Liver (tissue), 3 donors: Measurements from ENCODE around the gene SMIM29.

ENCODE experiments used
- EGR1 ChIP-seq, 2 donors: IDR thresholded peaks; 2 replicates each; pipeline ENCODE4 v1.6.1; 2016 to 2018; ENCODE audit warnings: antibody characterized with exemption in 2 of 2, low read depth in 2 of 2
- FOXA1 ChIP-seq: IDR thresholded peaks from 2 replicates; pipeline ENCODE4 v1.6.1; 2016; ENCODE audit warnings: antibody characterized with exemption
- GABPA ChIP-seq, 2 donors: IDR thresholded peaks in 1 of 2; conservative IDR thresholded peaks in 1 of 2; 2 replicates each; pipeline ENCODE4 v1.6.1; 2016; ENCODE audit warnings: antibody characterized with exemption in 2 of 2, mild to moderate bottlenecking in 1 of 2, moderate library complexity in 1 of 2
- JUND ChIP-seq, 2 donors: IDR thresholded peaks; 2 replicates each; pipeline ENCODE4 v1.6.1; 2016; ENCODE audit warnings: antibody characterized with exemption in 2 of 2
- RAD21 ChIP-seq, 2 donors: IDR thresholded peaks; 2 replicates each; pipeline ENCODE4 v1.6.1; 2016; ENCODE audit warnings: antibody characterized with exemption in 2 of 2, mild to moderate bottlenecking in 2 of 2
- RXRA ChIP-seq, 2 donors: IDR thresholded peaks; 2 replicates each; pipeline ENCODE4 v1.6.1; 2017 to 2018; ENCODE audit warnings: antibody characterized with exemption in 2 of 2, mild to moderate bottlenecking in 1 of 2
- SP1 ChIP-seq: IDR thresholded peaks from 2 replicates; pipeline ENCODE4 v1.6.1; 2018; ENCODE audit warnings: antibody characterized with exemption, mild to moderate bottlenecking
- TAF1 ChIP-seq: conservative IDR thresholded peaks from 2 replicates; pipeline ENCODE4 v1.6.1; 2016; ENCODE audit warnings: antibody characterized with exemption, mild to moderate bottlenecking
- TF ChIP-seq, protein P1 (sequence below): fragments of 150-350 bp; IDR thresholded peaks from 2 replicates; pipeline ENCODE4 v1.5.1; 2017; ENCODE audit warnings: improper control_type of control experiment, low read depth, low read length; ENCODE audit not compliant: missing input control
- TF ChIP-seq, protein P2 (sequence below): IDR thresholded peaks from 2 replicates; pipeline ENCODE4 v1.6.1; 2016; ENCODE audit warnings: antibody characterized with exemption, mild to moderate bottlenecking
- TF ChIP-seq, protein P3 (sequence below): IDR thresholded peaks from 2 replicates; pipeline ENCODE4 v1.6.1; 2016; ENCODE audit warnings: antibody characterized with exemption
- TF ChIP-seq, protein P4 (sequence below): IDR thresholded peaks from 2 replicates; pipeline ENCODE4 v1.6.1; 2016; ENCODE audit warnings: antibody characterized with exemption
- TF ChIP-seq, protein P5 (sequence below): IDR thresholded peaks from 2 replicates; pipeline ENCODE4 v1.6.1; 2016; ENCODE audit warnings: antibody characterized with exemption
- donor health status: healthy.
- donor health status: healthy.

DNA sequence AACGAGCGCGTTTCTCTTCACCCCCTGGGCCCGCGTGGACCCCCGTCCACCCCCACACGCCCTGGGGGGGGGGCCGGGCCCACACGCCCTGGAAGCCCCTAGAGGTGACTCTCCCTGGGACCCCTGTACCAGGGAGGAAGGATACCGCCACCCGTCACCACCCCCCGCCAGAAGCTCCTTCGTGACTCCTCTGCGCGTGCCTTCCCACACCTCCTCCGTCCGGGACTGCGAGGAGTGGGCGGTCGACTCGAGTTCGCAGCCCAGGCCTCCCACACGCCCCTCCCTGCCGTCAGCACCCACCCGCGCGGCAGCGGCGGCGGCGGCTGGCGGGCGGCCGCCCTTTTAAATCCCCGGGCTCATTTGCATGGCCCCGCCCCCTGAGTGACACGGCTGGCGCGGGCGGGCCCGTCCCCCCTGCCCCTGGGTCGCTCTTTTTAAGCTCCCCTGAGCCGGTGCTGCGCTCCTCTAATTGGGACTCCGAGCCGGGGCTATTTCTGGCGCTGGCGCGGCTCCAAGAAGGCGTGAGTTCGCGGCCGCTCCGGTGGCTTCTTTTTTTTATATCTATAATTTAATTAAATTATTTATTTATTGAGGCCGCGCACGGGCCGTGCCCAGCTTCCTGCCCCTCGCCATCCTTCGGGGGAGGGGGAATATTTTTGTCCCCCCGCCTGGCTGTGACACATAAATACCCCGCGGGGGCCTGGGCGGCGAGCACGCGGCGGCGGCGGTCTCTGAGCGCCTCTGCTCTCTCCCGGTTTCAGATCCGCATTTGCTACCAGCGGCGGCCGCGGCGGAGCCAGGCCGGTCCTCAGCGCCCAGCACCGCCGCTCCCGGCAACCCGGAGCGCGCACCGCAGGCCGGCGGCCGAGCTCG is 12.1 kb downstream of the SMIM29 start, which contains the start of gene HMGA1:
- TF ChIP-seq, protein P1, sequence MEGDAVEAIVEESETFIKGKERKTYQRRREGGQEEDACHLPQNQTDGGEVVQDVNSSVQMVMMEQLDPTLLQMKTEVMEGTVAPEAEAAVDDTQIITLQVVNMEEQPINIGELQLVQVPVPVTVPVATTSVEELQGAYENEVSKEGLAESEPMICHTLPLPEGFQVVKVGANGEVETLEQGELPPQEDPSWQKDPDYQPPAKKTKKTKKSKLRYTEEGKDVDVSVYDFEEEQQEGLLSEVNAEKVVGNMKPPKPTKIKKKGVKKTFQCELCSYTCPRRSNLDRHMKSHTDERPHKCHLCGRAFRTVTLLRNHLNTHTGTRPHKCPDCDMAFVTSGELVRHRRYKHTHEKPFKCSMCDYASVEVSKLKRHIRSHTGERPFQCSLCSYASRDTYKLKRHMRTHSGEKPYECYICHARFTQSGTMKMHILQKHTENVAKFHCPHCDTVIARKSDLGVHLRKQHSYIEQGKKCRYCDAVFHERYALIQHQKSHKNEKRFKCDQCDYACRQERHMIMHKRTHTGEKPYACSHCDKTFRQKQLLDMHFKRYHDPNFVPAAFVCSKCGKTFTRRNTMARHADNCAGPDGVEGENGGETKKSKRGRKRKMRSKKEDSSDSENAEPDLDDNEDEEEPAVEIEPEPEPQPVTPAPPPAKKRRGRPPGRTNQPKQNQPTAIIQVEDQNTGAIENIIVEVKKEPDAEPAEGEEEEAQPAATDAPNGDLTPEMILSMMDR = no peak
- TF ChIP-seq, protein P2, sequence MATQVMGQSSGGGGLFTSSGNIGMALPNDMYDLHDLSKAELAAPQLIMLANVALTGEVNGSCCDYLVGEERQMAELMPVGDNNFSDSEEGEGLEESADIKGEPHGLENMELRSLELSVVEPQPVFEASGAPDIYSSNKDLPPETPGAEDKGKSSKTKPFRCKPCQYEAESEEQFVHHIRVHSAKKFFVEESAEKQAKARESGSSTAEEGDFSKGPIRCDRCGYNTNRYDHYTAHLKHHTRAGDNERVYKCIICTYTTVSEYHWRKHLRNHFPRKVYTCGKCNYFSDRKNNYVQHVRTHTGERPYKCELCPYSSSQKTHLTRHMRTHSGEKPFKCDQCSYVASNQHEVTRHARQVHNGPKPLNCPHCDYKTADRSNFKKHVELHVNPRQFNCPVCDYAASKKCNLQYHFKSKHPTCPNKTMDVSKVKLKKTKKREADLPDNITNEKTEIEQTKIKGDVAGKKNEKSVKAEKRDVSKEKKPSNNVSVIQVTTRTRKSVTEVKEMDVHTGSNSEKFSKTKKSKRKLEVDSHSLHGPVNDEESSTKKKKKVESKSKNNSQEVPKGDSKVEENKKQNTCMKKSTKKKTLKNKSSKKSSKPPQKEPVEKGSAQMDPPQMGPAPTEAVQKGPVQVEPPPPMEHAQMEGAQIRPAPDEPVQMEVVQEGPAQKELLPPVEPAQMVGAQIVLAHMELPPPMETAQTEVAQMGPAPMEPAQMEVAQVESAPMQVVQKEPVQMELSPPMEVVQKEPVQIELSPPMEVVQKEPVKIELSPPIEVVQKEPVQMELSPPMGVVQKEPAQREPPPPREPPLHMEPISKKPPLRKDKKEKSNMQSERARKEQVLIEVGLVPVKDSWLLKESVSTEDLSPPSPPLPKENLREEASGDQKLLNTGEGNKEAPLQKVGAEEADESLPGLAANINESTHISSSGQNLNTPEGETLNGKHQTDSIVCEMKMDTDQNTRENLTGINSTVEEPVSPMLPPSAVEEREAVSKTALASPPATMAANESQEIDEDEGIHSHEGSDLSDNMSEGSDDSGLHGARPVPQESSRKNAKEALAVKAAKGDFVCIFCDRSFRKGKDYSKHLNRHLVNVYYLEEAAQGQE = peak; percentile 18
- no peak for TF ChIP-seq RAD21 (IDR thresholded peaks at IDR 0.05)
- no peak for TF ChIP-seq EGR1 (IDR thresholded peaks at IDR 0.05; ENCODE audit: low read depth in 2 of 2)
- TF ChIP-seq, protein P3, sequence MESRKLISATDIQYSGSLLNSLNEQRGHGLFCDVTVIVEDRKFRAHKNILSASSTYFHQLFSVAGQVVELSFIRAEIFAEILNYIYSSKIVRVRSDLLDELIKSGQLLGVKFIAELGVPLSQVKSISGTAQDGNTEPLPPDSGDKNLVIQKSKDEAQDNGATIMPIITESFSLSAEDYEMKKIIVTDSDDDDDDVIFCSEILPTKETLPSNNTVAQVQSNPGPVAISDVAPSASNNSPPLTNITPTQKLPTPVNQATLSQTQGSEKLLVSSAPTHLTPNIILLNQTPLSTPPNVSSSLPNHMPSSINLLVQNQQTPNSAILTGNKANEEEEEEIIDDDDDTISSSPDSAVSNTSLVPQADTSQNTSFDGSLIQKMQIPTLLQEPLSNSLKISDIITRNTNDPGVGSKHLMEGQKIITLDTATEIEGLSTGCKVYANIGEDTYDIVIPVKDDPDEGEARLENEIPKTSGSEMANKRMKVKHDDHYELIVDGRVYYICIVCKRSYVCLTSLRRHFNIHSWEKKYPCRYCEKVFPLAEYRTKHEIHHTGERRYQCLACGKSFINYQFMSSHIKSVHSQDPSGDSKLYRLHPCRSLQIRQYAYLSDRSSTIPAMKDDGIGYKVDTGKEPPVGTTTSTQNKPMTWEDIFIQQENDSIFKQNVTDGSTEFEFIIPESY = no peak
- TF ChIP-seq, protein P4, sequence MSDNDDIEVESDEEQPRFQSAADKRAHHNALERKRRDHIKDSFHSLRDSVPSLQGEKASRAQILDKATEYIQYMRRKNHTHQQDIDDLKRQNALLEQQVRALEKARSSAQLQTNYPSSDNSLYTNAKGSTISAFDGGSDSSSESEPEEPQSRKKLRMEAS = no peak
- no peak for TF ChIP-seq JUND (IDR thresholded peaks at IDR 0.05)
- peak; percentile 17 for TF ChIP-seq SP1
- TF ChIP-seq TAF1 = no peak
- no peak for TF ChIP-seq RXRA (IDR thresholded peaks at IDR 0.05)
- TF ChIP-seq, protein P5, sequence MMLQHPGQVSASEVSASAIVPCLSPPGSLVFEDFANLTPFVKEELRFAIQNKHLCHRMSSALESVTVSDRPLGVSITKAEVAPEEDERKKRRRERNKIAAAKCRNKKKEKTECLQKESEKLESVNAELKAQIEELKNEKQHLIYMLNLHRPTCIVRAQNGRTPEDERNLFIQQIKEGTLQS = no peak
- TF ChIP-seq GABPA (IDR thresholded peaks at IDR 0.05 in 1 of 2, conservative IDR thresholded peaks at IDR 0.05 in 1 of 2) = no peak
- no peak for TF ChIP-seq FOXA1
